Pulmonary artery endothelial cell (primary cell): Measurements from ENCODE around the gene CCIN. TPM values are rescaled to one million over a fixed set of nuclear protein-coding genes. Genes with fewer than 3 reads are reported as not detected.

Source experiments
- DNase-seq: peaks from one replicate; pipeline ENCODE4 v3.0.0-alpha.2; 2011; ENCODE audit warnings: low read depth, low spot score
- total RNA-seq: library from RNA; depleted of rRNA; stranded (reverse); fragments of >200 nt; gene quantifications from 2 replicates; pipeline ENCODE4 v1.2.3, GENCODE V29; 2014

Gene CCIN
- total RNA-seq, 1 donor from 2014 or later, result 1.2 TPM

GRCh38 chr9:36140086-36141084, 28.8 kb upstream of the CCIN start:
- DNase-seq, result no peak

- DNase-seq, result no peak
Observed at GRCh38 chr9:36141288-36141687, 27.9 kb upstream of the CCIN start.

- DNase-seq, result no peak
Observed at GRCh38 chr9:36141761-36142160, 27.4 kb upstream of the CCIN start.

GRCh38 chr9:36142510-36143244, 26.5 kb upstream of the CCIN start:
- DNase-seq, result no peak

- DNase-seq, result no peak
Observed at GRCh38 chr9:36143245-36143641, 25.9 kb upstream of the CCIN start.

- DNase-seq, result no peak
Observed at GRCh38 chr9:36144309-36145232, 24.6 kb upstream of the CCIN start.

GRCh38 chr9:36145970-36146369, 23.2 kb upstream of the CCIN start:
- DNase-seq, result no peak

- DNase-seq, result no peak
Observed at GRCh38 chr9:36146651-36147050, 22.5 kb upstream of the CCIN start.

GRCh38 chr9:36147441-36148175, 21.6 kb upstream of the CCIN start:
- no peak for DNase-seq

GRCh38 chr9:36148311-36149051, 20.7 kb upstream of the CCIN start:
- peak; percentile 58 for DNase-seq

GRCh38 chr9:36149197-36149596, 20.0 kb upstream of the CCIN start:
- no peak for DNase-seq

GRCh38 chr9:36150574-36151315, 18.4 kb upstream of the CCIN start:
- no peak for DNase-seq

- DNase-seq, result peak; percentile 61
Observed at GRCh38 chr9:36151316-36152210, 17.6 kb upstream of the CCIN start.

- DNase-seq, result no peak
Observed at GRCh38 chr9:36152741-36153438, 16.3 kb upstream of the CCIN start.

- DNase-seq, result no peak
Observed at GRCh38 chr9:36153746-36154145, 15.4 kb upstream of the CCIN start.

GRCh38 chr9:36154331-36154952, 14.7 kb upstream of the CCIN start:
- peak; percentile 54 for DNase-seq

- DNase-seq, result no peak
Observed at GRCh38 chr9:36156116-36156515, 13.1 kb upstream of the CCIN start.
